Endothelial cell of umbilical vein (primary cell): ENCODE results near the gene SLIT1. TPM values are rescaled to one million over a fixed set of nuclear protein-coding genes. Genes with fewer than 3 reads are reported as not detected.

Experiments
- BruUV-seq: library from RNA; stranded (reverse); fragments of 400-500 nt; replicated peaks from 2 replicates; lab custom pipeline; 2021; lab: Mats Ljungman, UMichigan
- CTCF ChIA-PET: fragments of 300-600, 350-600 bp; sonication (Branson Sonifier 250); formaldehyde crosslinking; loops from one replicate; lab custom pipeline; 2021; ENCODE audit warnings: antibody characterized with exemption, inconsistent platforms; lab: Charles Lee
- POLR2A ChIA-PET: fragments of 300-600, 350-600 bp; sonication (Branson Sonifier 250); formaldehyde crosslinking; loops from one replicate; lab custom pipeline; 2021; ENCODE audit warnings: antibody characterized with exemption, inconsistent platforms; lab: Charles Lee
- DNase-seq: peaks from one replicate; pipeline ENCODE4 v3.0.0-alpha.2; 2011; ENCODE audit warnings: low read depth, low spot score
- FAIRE-seq: peaks from 2 replicates; lab custom pipeline; 2011; peaks lifted over from hg19 to GRCh38; lab: Jason Lieb, UNC
- H2AFZ ChIP-seq: 2 replicates; pipeline ENCODE4 v1.6.0; 2012; ENCODE audit warnings: low read depth, low read length, control low read depth, inconsistent platforms
- H3K27ac ChIP-seq: 2 replicates; pipeline ENCODE4 v1.5.1; 2011; ENCODE audit warnings: low read depth, mild to moderate bottlenecking, control low read depth, low read length, moderate library complexity; ENCODE audit not compliant: insufficient read depth
- H3K27me3 ChIP-seq, 2 experiments: 2 replicates each; pipeline versions ENCODE4 v1.6.0 to v1.6.1; 2011; ENCODE audit warnings: low read length in 2 of 2, mixed read lengths in 1 of 2; ENCODE audit not compliant: control insufficient read depth in 2 of 2, insufficient read depth in 2 of 2
- H3K36me3 ChIP-seq, 2 experiments: 2 replicates in 1 of 2; 3 replicates in 1 of 2; pipeline ENCODE4 v1.5.1; 2011; ENCODE audit warnings: low read length in 2 of 2, mild to moderate bottlenecking in 1 of 2, moderate library complexity in 1 of 2; ENCODE audit not compliant: control insufficient read depth in 2 of 2, insufficient read depth in 2 of 2; ENCODE audit errors: extremely low read depth in 1 of 2
- H3K4me1 ChIP-seq: 3 replicates; pipeline ENCODE4 v1.5.1; 2011; ENCODE audit warnings: mild to moderate bottlenecking, low read length; ENCODE audit not compliant: control insufficient read depth, insufficient read depth; ENCODE audit errors: extremely low read depth
- H3K4me2 ChIP-seq: 2 replicates; pipeline ENCODE4 v1.6.1; 2011; ENCODE audit warnings: low read length, control low read depth, mixed read lengths; ENCODE audit not compliant: insufficient read depth
- H3K4me3 ChIP-seq, 3 experiments: fragments of 200-600 bp in 1 of 3; sonication (generic), shearing (Covaris generic) in 1 of 3; replicated peaks in 1 of 3; 2 replicates each; pipeline ENCODE4 v1.5.1; 2011 to 2016; ENCODE audit warnings: control low read depth in 3 of 3, low read length in 3 of 3, mild to moderate bottlenecking in 2 of 3, inconsistent platforms in 1 of 3, low read depth in 1 of 3, moderate library complexity in 1 of 3; ENCODE audit not compliant: insufficient read depth in 1 of 3
- H3K79me2 ChIP-seq: 2 replicates; pipeline ENCODE4 v1.6.0; 2012; ENCODE audit warnings: low read length, inconsistent platforms; ENCODE audit not compliant: control insufficient read depth, insufficient read depth
- H3K9ac ChIP-seq: replicated peaks from 2 replicates; pipeline ENCODE3; 2011; ENCODE audit warnings: low read length, control low read depth; ENCODE audit not compliant: insufficient read depth; ENCODE audit errors: extremely low read depth
- H3K9me1 ChIP-seq: replicated peaks from 3 replicates; pipeline ENCODE4 v1.6.0; 2011; ENCODE audit warnings: mild to moderate bottlenecking, low read length; ENCODE audit not compliant: control insufficient read depth, insufficient read depth; ENCODE audit errors: extremely low read depth
- H3K9me3 ChIP-seq: replicated peaks from 2 replicates; pipeline ENCODE4 v1.5.1; 2012; ENCODE audit warnings: low read length, inconsistent platforms; ENCODE audit not compliant: control insufficient read depth, insufficient read depth
- H4K20me1 ChIP-seq: replicated peaks from 2 replicates; pipeline ENCODE3; 2011; ENCODE audit warnings: mild to moderate bottlenecking, low read length; ENCODE audit not compliant: control insufficient read depth, insufficient read depth; ENCODE audit errors: extremely low read depth
- EZH2 ChIP-seq: IDR thresholded peaks from 2 replicates; pipeline ENCODE4 v1.6.1; 2012; ENCODE audit warnings: borderline replicate concordance, low read depth, mild to moderate bottlenecking, moderate library complexity, low read length, inconsistent platforms; ENCODE audit not compliant: severe bottlenecking
- FOS ChIP-seq: IDR thresholded peaks from 2 replicates; pipeline ENCODE4 v1.6.1; 2011; ENCODE audit warnings: mild to moderate bottlenecking, low read length, moderate library complexity, borderline replicate concordance; ENCODE audit not compliant: insufficient read depth
- GATA2 ChIP-seq: IDR thresholded peaks from 2 replicates; pipeline ENCODE4 v1.7.0; 2011; ENCODE audit warnings: low read depth, mild to moderate bottlenecking, moderate library complexity, mixed read lengths, low read length; ENCODE audit not compliant: insufficient read length, insufficient read depth
- JUN ChIP-seq: IDR thresholded peaks from 2 replicates; pipeline ENCODE4 v1.6.1; 2011; ENCODE audit warnings: borderline replicate concordance, low read depth; ENCODE audit not compliant: insufficient read length, insufficient read depth
- MYC ChIP-seq: IDR thresholded peaks from one replicate; pipeline ENCODE4 v1.6.1; 2011; ENCODE audit warnings: mild to moderate bottlenecking, low read depth, low read length
- POLR2A ChIP-seq: IDR thresholded peaks from 2 replicates; pipeline ENCODE4 v1.6.1; 2012; ENCODE audit warnings: low read depth, mild to moderate bottlenecking, control low read depth, low read length
- POLR2AphosphoS5 ChIP-seq: IDR thresholded peaks from 2 replicates; pipeline ENCODE4 v1.6.1; 2012; ENCODE audit warnings: low read depth, mild to moderate bottlenecking, control low read depth, low read length, moderate library complexity; ENCODE audit not compliant: insufficient read depth
- dilution Hi-C: fragments of 300-500 bp; cut with MboI; formaldehyde crosslinking; loops from one replicate; pipeline ENCODE4 v1.15.0; 2019; ENCODE audit warnings: low sequenced_read_pairs; ENCODE audit not compliant: extremely low pct_ligation_motif_present
- intact Hi-C: fragments of 100-400 bp; cut with micrococcal nuclease; formaldehyde crosslinking; loops from one replicate; pipeline ENCODE4 v1.10.0; 2022
- polyA plus RNA-seq, 4 experiments: library from polyadenylated mRNA; depleted of rRNA in 3 of 4; stranded (reverse) in 3 of 4; unstranded in 1 of 4; fragments of >200 nt; gene quantifications; 2 replicates each; pipeline versions ENCODE4 v1.2.1 to v1.2.3, GENCODE V29; 2011 to 2012; ENCODE audit warnings: missing spikeins in 1 of 4
- total RNA-seq: library from RNA; stranded (reverse); gene quantifications from 2 replicates; pipeline ENCODE4 v1.2.3, GENCODE V29; 2021
- TF ChIP-seq, protein P1 (sequence below), 2 donors: IDR thresholded peaks; 1 replicate in 1 of 2; 2 replicates in 1 of 2; pipeline ENCODE4 v1.5.1; 2011; ENCODE audit warnings: low read length in 2 of 2, mild to moderate bottlenecking in 2 of 2, moderate library complexity in 2 of 2, control low read depth in 1 of 2, inconsistent platforms in 1 of 2, low read depth in 1 of 2; ENCODE audit not compliant: insufficient read depth in 1 of 2; ENCODE audit errors: extremely low read depth in 1 of 2
- TF ChIP-seq, protein P2 (sequence below): IDR thresholded peaks from 2 replicates; pipeline ENCODE4 v1.6.1; 2011; ENCODE audit not compliant: insufficient read depth, insufficient read length

SLIT1 gene
- total and polyA plus RNA-seq, 2 donors (not counting 3 experiments of a cell fraction or from before 2014, with no cell fraction given) = 0.04 to 0.20 TPM

DNA sequence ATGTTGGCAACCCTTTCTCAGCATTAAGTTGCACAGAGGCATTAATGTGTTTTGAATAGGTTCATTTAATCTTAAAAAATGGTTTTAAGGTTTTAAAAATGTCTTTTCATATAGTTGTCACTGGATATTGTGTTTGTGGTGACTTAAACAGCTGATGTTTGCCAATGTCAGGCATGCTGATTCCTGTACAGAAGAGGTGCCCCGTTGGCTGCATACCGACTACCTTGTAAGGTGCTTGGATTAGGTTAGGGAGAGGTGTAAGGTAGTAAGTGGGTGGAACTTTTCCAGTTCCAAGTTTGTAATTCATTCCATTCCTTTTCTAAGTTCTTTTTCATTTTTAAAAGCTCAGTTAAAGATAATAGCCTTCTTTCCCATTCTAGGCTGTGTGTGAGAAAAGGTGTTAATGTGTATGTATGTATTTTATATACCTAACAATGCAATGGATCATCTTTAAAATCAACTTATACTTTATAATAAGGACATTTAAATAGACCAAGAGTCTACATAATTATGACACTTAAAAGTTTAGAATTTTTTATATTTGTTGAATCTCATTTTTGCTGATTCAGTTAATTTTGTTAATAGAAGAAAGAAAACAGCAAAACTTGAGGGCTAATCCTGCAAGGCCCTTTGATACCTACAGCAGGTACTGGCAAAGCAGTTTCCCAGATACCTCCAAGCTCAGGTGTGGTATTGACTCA, 198.5 kb downstream of the SLIT1 start:
- no peaks in the 10 kb centered on the region for H3K9me3 ChIP-seq
- no peaks in the 10 kb centered on the region for H3K27me3 ChIP-seq
- H3K9ac ChIP-seq = no peak overlapping the region
- H3K4me3 ChIP-seq = no peak overlapping the region
- H3K4me1 ChIP-seq = no peaks in the 10 kb centered on the region
- peaks cover under 1 to 1% of the 10 kb centered on the region in 2 experiments for H3K36me3 ChIP-seq
- POLR2A ChIA-PET = no interaction called here
- DNase-seq (no peak), FAIRE-seq (no peak)
- no TSS peak for BruUV-seq
- intact Hi-C loops (no loop called here), dilution Hi-C loops (no loop called here)
- H3K27ac ChIP-seq = no peak overlapping the region
- no peaks in the 10 kb centered on the region for H3K79me2 ChIP-seq
- no peaks in the 10 kb centered on the region for H3K9me1 ChIP-seq
- H3K4me2 ChIP-seq = no peak overlapping the region
- TF ChIP-seq, protein P1, sequence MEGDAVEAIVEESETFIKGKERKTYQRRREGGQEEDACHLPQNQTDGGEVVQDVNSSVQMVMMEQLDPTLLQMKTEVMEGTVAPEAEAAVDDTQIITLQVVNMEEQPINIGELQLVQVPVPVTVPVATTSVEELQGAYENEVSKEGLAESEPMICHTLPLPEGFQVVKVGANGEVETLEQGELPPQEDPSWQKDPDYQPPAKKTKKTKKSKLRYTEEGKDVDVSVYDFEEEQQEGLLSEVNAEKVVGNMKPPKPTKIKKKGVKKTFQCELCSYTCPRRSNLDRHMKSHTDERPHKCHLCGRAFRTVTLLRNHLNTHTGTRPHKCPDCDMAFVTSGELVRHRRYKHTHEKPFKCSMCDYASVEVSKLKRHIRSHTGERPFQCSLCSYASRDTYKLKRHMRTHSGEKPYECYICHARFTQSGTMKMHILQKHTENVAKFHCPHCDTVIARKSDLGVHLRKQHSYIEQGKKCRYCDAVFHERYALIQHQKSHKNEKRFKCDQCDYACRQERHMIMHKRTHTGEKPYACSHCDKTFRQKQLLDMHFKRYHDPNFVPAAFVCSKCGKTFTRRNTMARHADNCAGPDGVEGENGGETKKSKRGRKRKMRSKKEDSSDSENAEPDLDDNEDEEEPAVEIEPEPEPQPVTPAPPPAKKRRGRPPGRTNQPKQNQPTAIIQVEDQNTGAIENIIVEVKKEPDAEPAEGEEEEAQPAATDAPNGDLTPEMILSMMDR (IDR thresholded peaks at IDR 0.05; ENCODE audit: extremely low read depth in 1 of 2, insufficient read depth in 1 of 2, low read depth in 1 of 2, low read length in 2 of 2) = no peak
- TF ChIP-seq, protein P2, sequence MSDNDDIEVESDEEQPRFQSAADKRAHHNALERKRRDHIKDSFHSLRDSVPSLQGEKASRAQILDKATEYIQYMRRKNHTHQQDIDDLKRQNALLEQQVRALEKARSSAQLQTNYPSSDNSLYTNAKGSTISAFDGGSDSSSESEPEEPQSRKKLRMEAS = no peak
- TF ChIP-seq EZH2 = no peak
- TF ChIP-seq JUN = no peak
- TF ChIP-seq POLR2A = no peak
- TF ChIP-seq GATA2 = no peak
- no peak for TF ChIP-seq MYC
- TF ChIP-seq FOS = no peak
- TF ChIP-seq POLR2AphosphoS5 = no peak
- H4K20me1 ChIP-seq = no peaks in the 10 kb centered on the region
- H2AFZ ChIP-seq = no peak overlapping the region
- CTCF ChIA-PET = interaction anchor here (0.9 kb wide), 1 partner anchor 11 kb away, joined by 3 read pairs; no protein-coding TSS in a partner anchor
